Kidney capillary endothelial cell (primary cell): ENCODE measurements around the gene FUT8.
"Not testable (repeated sequence)": the region's sequence is repeated elsewhere in the genome, so short reads cannot be mapped to it uniquely, and the experiment has no call there.

Experiments
- DNase-seq: peaks from one replicate; pipeline ENCODE4 v3.0.0-alpha.2; 2018; ENCODE audit warnings: low spot score

FUT8 gene

GRCh38 chr14:65622703-65623102 lies 210.2 kb downstream of the FUT8 start:
- DNase-seq = no peak

- DNase-seq = no peak
Observed at GRCh38 chr14:65623759-65624158, 211.2 kb downstream of the FUT8 start.

- no peak for DNase-seq
Observed at GRCh38 chr14:65627315-65627714, 214.8 kb downstream of the FUT8 start.

GRCh38 chr14:65628664-65629063 lies 216.1 kb downstream of the FUT8 start:
- no peak for DNase-seq

- no peak for DNase-seq
Observed at GRCh38 chr14:65631040-65631439, 218.5 kb downstream of the FUT8 start.

GRCh38 chr14:65632487-65632886 lies 220.0 kb downstream of the FUT8 start:
- DNase-seq = no peak

- not testable (repeated sequence) for DNase-seq
Observed at GRCh38 chr14:65633666-65634065, 221.1 kb downstream of the FUT8 start.

GRCh38 chr14:65637780-65638179 lies 225.2 kb downstream of the FUT8 start:
- no peak for DNase-seq

GRCh38 chr14:65639216-65639615 lies 226.7 kb downstream of the FUT8 start:
- DNase-seq = peak; percentile 27

GRCh38 chr14:65650826-65651225 lies 238.3 kb downstream of the FUT8 start:
- no peak for DNase-seq

GRCh38 chr14:65656554-65656953 lies 244.0 kb downstream of the FUT8 start:
- DNase-seq = no peak

- DNase-seq = no peak
Observed at GRCh38 chr14:65658202-65658601, 245.7 kb downstream of the FUT8 start.

GRCh38 chr14:65661865-65662264 lies 249.3 kb downstream of the FUT8 start:
- DNase-seq = no peak

GRCh38 chr14:65664436-65664835 lies 251.9 kb downstream of the FUT8 start:
- no peak for DNase-seq

GRCh38 chr14:65676361-65677014 lies 264.0 kb downstream of the FUT8 start:
- DNase-seq = no peak

- DNase-seq = no peak
Observed at GRCh38 chr14:65685572-65685971, 273.0 kb downstream of the FUT8 start.

- DNase-seq = no peak
Observed at GRCh38 chr14:65686761-65687160, 274.2 kb downstream of the FUT8 start.

- no peak for DNase-seq
Observed at GRCh38 chr14:65689070-65689469, 276.5 kb downstream of the FUT8 start.

- not testable (repeated sequence) for DNase-seq
Observed at GRCh38 chr14:65692566-65692965, 280.0 kb downstream of the FUT8 start.

- no peak for DNase-seq
Observed at GRCh38 chr14:65696801-65697200, 284.3 kb downstream of the FUT8 start.

GRCh38 chr14:65703521-65703920 lies 291.0 kb downstream of the FUT8 start:
- DNase-seq = no peak

- no peak for DNase-seq
Observed at GRCh38 chr14:65703996-65704395, 291.5 kb downstream of the FUT8 start.

GRCh38 chr14:65704437-65704836 lies 291.9 kb downstream of the FUT8 start:
- no peak for DNase-seq

GRCh38 chr14:65704850-65705249 lies 292.3 kb downstream of the FUT8 start:
- DNase-seq = no peak

- DNase-seq = no peak
Observed at GRCh38 chr14:65709576-65709975, 297.0 kb downstream of the FUT8 start.
